GM21786 (cell line): ENCODE data around the gene ZCCHC24.

ENCODE experiments used
- ATAC-seq: cut with Tn5 transposase; IDR thresholded peaks from one replicate; pipeline ENCODE4 v1.9.1; 2021; ENCODE audit not compliant: unreplicated experiment

The ZCCHC24 gene

DNA sequence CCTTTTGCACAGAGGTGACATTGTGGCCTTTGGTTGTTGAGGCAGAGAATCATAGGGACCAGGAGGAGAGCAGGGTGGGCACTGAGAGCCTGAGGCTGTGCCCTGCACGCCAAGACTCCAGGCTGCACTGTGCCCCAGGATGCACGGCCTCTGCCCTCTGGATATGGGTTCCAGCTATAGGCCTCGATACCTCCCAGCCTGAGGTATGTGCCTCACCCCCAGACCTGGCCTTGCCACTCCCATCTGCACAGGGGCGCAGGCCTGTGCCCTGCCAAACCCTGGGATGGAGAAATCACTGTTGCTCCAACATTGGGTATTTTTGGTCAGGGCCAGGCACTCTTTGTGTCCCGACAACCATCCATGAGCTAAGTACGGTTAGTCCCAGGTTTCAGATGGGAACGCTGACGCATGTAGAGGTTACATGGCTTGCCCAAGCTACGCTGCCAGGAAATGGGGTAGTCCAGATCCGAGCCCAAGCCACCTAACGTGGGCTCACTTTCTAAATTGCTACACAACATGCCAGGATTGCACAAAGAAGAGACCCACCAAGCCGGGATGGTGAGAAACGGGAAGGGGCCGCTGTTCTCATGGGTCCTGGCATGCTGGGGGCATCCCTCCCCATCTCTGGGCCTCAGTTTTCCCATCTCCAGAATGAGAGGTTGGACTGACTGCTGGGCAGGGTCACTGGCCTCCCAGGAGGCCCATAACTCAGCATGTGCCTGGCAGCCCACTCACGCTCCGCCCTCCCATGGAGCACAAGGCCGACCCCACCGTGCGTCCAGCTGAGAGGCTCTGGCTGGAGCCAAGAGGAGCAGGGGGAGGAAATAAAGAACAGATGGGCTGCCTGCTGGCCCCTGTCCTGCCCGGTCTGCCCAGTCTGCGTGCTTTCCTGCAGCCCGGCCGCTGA is 44.2 kb downstream of the ZCCHC24 start:
- no peak for ATAC-seq

DNA sequence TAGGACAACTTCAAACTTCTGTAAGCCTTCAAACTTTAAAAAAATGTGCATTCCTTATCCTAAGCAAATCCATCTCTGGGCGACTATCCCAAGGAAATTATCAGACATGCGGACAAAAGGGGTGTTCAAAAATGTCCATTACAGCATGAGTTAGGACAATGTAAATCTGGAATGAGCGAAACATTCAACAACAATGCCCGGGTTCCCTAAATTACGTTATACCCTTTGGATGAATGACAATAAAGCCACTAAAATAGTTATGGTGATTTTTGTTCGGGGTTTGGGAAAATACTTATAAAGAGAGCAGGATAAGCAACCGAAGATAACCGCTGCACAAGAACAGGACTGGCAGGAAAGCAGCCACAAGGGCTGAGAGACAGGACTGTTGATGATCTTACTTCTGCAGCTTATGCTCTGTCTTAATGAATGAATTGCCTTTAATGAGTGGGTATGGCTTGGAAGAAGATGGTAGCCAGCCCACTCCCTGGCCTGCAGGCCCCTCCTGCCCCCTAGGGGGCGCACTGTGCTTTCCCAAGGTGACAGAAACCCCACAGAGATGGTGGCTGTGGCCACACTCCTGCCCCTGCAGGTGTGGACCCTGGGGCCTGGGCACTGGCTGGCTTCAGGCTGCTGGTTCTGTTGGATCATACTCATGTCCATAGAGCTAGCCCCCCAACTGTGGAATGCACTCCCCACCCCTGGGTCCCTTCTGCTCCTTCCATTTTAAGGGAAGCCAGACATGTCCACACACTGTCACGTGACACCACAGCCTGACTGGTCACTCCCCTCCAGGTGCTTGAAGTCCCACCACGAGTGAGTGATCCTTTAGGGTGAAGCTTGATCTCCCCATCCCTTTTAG is 45.0 kb downstream of the ZCCHC24 start:
- ATAC-seq = peak; percentile 75

DNA sequence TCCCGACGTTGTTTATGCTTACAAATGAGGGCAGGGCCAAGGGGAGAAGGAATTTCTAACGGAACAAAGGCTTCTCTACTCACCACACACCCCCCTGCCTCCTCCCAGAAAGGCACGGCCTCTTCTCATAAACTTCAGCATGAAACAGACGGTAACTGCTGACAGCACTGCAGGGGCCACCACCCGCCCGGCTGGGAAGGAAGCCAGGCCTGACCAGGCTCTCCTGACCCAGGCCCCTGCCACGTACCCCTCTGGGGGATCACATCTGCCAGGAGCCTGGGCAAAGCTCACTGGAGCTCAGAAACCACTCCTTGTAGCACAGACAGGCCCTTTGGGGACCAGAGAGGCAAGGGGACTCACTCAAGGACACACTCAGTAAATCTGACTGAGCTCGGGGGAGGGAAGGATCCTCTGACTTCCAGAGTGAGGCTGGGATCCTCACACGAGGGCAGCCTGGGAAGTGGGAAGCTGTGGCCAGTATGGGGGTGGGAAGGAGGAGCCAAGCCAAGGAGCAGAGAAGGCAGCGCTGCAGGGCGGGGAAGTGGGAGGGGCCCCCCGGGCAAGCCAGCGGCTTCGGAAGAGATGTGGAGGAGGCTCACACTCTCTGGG is 46.1 kb downstream of the ZCCHC24 start:
- no peak for ATAC-seq

GRCh38 chr10:79398642-79399041 is 46.8 kb downstream of the ZCCHC24 start:
- no peak for ATAC-seq

- no peak for ATAC-seq
These were observed 47.7 kb downstream of the ZCCHC24 start for GRCh38 chr10:79397575-79398303.

DNA sequence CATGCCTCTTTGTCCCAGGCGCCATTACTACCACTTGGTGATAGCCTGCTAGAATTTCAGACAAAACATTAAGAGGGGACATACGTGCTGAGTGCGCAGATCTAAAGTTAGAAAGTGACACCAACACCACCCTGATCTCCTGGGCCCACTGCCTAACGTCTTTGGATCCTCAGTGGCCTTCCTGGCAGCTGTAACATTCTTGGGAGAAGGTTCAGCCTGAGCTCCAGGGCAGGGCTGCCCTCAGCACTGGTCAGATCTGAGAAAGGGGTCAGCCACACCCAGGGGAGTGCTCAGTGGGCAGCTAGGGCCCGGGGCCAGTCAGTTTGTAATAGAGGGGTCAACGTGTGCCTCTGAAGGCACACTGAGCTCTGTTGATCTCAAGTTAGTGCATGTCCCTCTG is 48.4 kb downstream of the ZCCHC24 start:
- ATAC-seq = no peak

GRCh38 chr10:79396520-79396919 is 48.9 kb downstream of the ZCCHC24 start:
- ATAC-seq = no peak

DNA sequence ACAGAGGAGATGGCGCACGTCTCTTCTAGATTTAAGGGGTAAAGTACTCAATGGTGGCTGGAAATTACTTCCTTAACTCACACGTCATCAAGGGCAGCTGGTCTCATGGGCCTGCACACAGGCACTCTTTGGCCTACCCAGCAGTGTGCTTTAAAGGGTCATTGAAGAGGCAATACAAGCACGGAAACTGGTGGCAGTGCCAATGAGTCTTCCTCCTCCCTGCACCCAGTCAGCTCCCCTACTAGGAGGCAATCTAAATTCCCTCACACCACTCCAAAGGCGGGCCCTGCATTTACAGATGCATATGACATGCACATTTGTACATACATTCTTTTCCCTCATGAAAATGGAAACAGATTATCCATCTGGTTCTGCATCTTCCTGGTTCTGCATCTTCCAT is 50.8 kb downstream of the ZCCHC24 start:
- no peak for ATAC-seq

- ATAC-seq = no peak
These were observed 51.4 kb downstream of the ZCCHC24 start for GRCh38 chr10:79393924-79394610.

- ATAC-seq = no peak
These were observed 52.1 kb downstream of the ZCCHC24 start for GRCh38 chr10:79393221-79393923.

- no peak for ATAC-seq
These were observed 52.8 kb downstream of the ZCCHC24 start for GRCh38 chr10:79392506-79393176.

DNA sequence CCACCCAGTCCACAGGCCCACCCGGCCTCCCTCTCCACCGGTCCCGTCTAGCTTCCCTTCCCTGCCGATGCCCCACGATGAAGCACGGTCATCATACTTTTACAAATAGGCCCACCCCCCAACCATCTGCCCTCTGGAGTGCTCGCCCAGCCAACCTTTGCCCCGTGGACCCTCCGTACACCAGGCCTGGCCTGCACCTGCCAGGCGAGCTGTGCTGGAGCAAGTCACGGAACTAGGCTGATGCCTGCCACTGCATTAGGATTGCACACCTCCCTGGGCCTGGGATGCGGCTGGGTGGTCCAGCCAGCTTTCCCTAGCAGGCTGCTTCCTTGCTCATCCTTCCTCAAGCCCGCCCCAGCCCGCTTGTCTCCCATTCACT is 53.4 kb downstream of the ZCCHC24 start:
- ATAC-seq = no peak

GRCh38 chr10:79391231-79392019 is 54.0 kb downstream of the ZCCHC24 start:
- ATAC-seq = no peak

- ATAC-seq = no peak
These were observed 54.7 kb downstream of the ZCCHC24 start for GRCh38 chr10:79390551-79391229.

GRCh38 chr10:79390057-79390456 is 55.4 kb downstream of the ZCCHC24 start:
- no peak for ATAC-seq

DNA sequence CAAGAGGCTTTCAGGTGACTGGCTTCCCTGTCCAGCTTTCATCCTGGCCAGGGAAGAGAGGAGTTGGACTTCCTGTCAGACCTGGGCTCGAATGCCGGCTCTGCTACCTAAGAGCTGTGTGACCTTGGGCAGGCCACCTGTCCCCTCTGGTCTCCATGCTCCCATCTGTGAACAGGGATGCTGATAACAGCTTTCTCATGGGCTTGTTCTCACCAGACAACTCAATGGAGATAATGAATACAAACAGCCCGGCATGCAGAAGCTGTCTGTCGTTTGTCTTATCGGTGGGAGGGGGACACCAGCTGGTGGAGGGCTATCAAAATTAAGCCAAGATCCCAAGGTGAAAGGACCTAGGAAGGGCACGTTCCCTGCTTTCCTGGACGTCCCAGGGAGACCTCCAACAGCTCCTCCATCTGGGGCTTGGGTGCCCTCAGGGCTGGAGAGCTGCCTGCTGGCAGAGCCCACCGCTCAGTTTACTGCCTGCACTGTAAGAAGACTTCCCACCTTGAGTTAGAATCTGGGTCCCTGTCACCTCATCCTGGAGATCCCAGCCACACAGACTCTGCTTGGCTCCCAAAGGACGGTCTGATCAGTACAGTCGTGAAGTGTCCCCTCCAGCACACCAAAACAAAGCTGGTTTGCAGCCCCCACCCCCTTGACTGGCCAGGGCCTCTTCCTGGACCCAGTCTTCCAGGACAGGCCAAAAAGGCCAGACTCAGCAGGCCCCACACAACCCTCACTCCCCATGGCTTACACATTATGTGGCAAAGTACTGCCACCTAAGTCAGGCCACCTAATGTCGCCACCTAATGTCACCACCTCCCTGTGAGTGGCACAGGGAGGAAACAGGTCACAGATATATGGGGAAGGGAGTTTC is 57.2 kb downstream of the ZCCHC24 start:
- ATAC-seq = no peak

GRCh38 chr10:79387466-79387973 is 57.9 kb downstream of the ZCCHC24 start:
- ATAC-seq = no peak
